Central memory CD8-positive, alpha-beta T cell (primary cell): ENCODE data around the gene NDUFS5.
"Not testable (repeated sequence)": the region's sequence is repeated elsewhere in the genome, so short reads cannot be mapped to it uniquely, and the experiment has no call there.

ENCODE experiments used
- ATAC-seq: fragments of 150-1000 bp; cut with Tn5 transposase; replicated peaks from 2 replicates; pipeline ENCODE4 v1.10.0; 2022; ENCODE audit warnings: mild to moderate bottlenecking, moderate FRiP score, moderate number of reproducible peaks; ENCODE audit not compliant: poor library complexity, severe bottlenecking; ENCODE audit errors: extremely low read depth
- DNase-seq, 2 donors: peaks; one replicate each; pipeline ENCODE4 v3.0.0; 2021; ENCODE audit warnings: low spot score in 2 of 2
- H3K27ac Mint-ChIP-seq: one replicate; pipeline ENCODE4 v1.8.0; 2022; ENCODE audit warnings: low read depth, mild to moderate bottlenecking, moderate library complexity, mixed read lengths
- H3K27me3 Mint-ChIP-seq: one replicate; pipeline ENCODE4 v1.8.0; 2022; ENCODE audit warnings: mixed read lengths
- H3K36me3 Mint-ChIP-seq: one replicate; pipeline ENCODE4 v1.8.0; 2022; ENCODE audit warnings: mild to moderate bottlenecking, moderate library complexity, mixed read lengths; ENCODE audit not compliant: insufficient read depth
- H3K4me1 Mint-ChIP-seq: one replicate; pipeline ENCODE4 v1.8.0; 2022; ENCODE audit warnings: mixed read lengths
- H3K4me3 Mint-ChIP-seq: one replicate; pipeline ENCODE4 v1.8.0; 2022; ENCODE audit warnings: mild to moderate bottlenecking, moderate library complexity, mixed read lengths
- H3K9me3 Mint-ChIP-seq: one replicate; pipeline ENCODE4 v1.8.0; 2022; ENCODE audit warnings: mixed read lengths

Gene NDUFS5

GRCh38 chr1:39026051-39026865, at the start of gene NDUFS5:
NDUFS5 (plus strand) TSS chr1:39026350; CDS start chr1:39028725, 2,375 bp downstream.
- peaks cover 37% of the 10 kb centered on the region for H3K36me3 Mint-ChIP-seq
- peak; percentile 60 to 62 for DNase-seq
- peaks cover 7% of the 10 kb centered on the region for H3K27me3 Mint-ChIP-seq
- H3K27ac Mint-ChIP-seq, result peak within 1 kb of the TSS; percentile 97
- peak; percentile 90 for ATAC-seq
- H3K4me1 Mint-ChIP-seq, result peaks cover 27% of the 10 kb centered on the region
- no peaks in the 10 kb centered on the region for H3K9me3 Mint-ChIP-seq
- H3K4me3 Mint-ChIP-seq, result peak within 1 kb of the TSS; percentile 99

GRCh38 chr1:38977399-38978244, 48.5 kb upstream of the NDUFS5 start:
- ATAC-seq (peak; percentile 77), DNase-seq (peak; percentile 28 to 64)
- not testable (repeated sequence) for H3K4me1 Mint-ChIP-seq, H3K36me3 Mint-ChIP-seq, H3K27me3 Mint-ChIP-seq, H3K9me3 Mint-ChIP-seq, H3K27ac Mint-ChIP-seq
- peak overlapping the region; percentile 40 for H3K4me3 Mint-ChIP-seq

GRCh38 chr1:38978245-38978542, 48.0 kb upstream of the NDUFS5 start:
- not testable (repeated sequence) for DNase-seq, H3K4me1 Mint-ChIP-seq, H3K27me3 Mint-ChIP-seq, H3K4me3 Mint-ChIP-seq, H3K36me3 Mint-ChIP-seq, H3K9me3 Mint-ChIP-seq, ATAC-seq, H3K27ac Mint-ChIP-seq

GRCh38 chr1:38979380-38979779, 46.8 kb upstream of the NDUFS5 start:
- not testable (repeated sequence) for DNase-seq, H3K27me3 Mint-ChIP-seq, H3K36me3 Mint-ChIP-seq, H3K27ac Mint-ChIP-seq, H3K4me3 Mint-ChIP-seq, H3K4me1 Mint-ChIP-seq, ATAC-seq, H3K9me3 Mint-ChIP-seq

GRCh38 chr1:38989979-38990378, 36.2 kb upstream of the NDUFS5 start:
- DNase-seq (no peak), ATAC-seq (no peak)
- Mint-ChIP-seq H3K4me1 (peaks cover 29% of the 10 kb centered on the region), H3K27me3 (no peaks in the 10 kb centered on the region), H3K27ac (peak overlapping the region; percentile 59), H3K36me3 (peaks cover 23% of the 10 kb centered on the region), H3K4me3 (peak overlapping the region; percentile 81), H3K9me3 (no peaks in the 10 kb centered on the region)

- Mint-ChIP-seq H3K27me3 (no peaks in the 10 kb centered on the region), H3K4me3 (peak overlapping the region; percentile 81), H3K4me1 (peaks cover 33% of the 10 kb centered on the region), H3K36me3 (peaks cover 27% of the 10 kb centered on the region), H3K9me3 (no peaks in the 10 kb centered on the region), H3K27ac (peak overlapping the region; percentile 67)
- ATAC-seq (peak; percentile 3), DNase-seq (no peak)
Measured at GRCh38 chr1:38990386-38990737, 35.8 kb upstream of the NDUFS5 start.

- Mint-ChIP-seq H3K27me3 (no peaks in the 10 kb centered on the region), H3K4me3 (peak within 1 kb of the TSS; percentile 81), H3K27ac (peak within 1 kb of the TSS; percentile 67), H3K4me1 (peaks cover 37% of the 10 kb centered on the region), H3K36me3 (peaks cover 32% of the 10 kb centered on the region), H3K9me3 (no peaks in the 10 kb centered on the region)
- ATAC-seq (peak; percentile 92), DNase-seq (peak; percentile 88 to 93)
Measured at GRCh38 chr1:38990738-38991637, 35.2 kb upstream of the NDUFS5 start, which contains the start of gene AKIRIN1. AKIRIN1 (plus strand) TSS chr1:38991276; CDS start chr1:38991381, 105 bp downstream.

GRCh38 chr1:38991638-38992411, 34.3 kb upstream of the NDUFS5 start:
- DNase-seq, result no peak
- H3K27ac Mint-ChIP-seq, result peak overlapping the region; percentile 57
- H3K9me3 Mint-ChIP-seq, result no peaks in the 10 kb centered on the region
- H3K36me3 Mint-ChIP-seq, result peaks cover 35% of the 10 kb centered on the region
- H3K4me1 Mint-ChIP-seq, result peaks cover 44% of the 10 kb centered on the region
- H3K4me3 Mint-ChIP-seq, result peak overlapping the region; percentile 81
- no peak for ATAC-seq
- H3K27me3 Mint-ChIP-seq, result no peaks in the 10 kb centered on the region

- H3K4me1 Mint-ChIP-seq, result peaks cover 52% of the 10 kb centered on the region
- H3K36me3 Mint-ChIP-seq, result peaks cover 35% of the 10 kb centered on the region
- no peak for DNase-seq
Measured at GRCh38 chr1:38992412-38993111, 33.6 kb upstream of the NDUFS5 start.

GRCh38 chr1:38994196-38994595, 32.0 kb upstream of the NDUFS5 start:
- Mint-ChIP-seq H3K4me1 (peaks cover 61% of the 10 kb centered on the region), H3K36me3 (peaks cover 43% of the 10 kb centered on the region), H3K27ac (no peak overlapping the region), H3K9me3 (no peaks in the 10 kb centered on the region), H3K4me3 (no peak overlapping the region), H3K27me3 (no peaks in the 10 kb centered on the region)
- no peak for ATAC-seq
- no peak for DNase-seq

More at GRCh38 chr1:38992412-38993111, 33.6 kb upstream of the NDUFS5 start:
- no peaks in the 10 kb centered on the region for H3K9me3 Mint-ChIP-seq
- no peak for ATAC-seq
- peak overlapping the region; percentile 81 for H3K4me3 Mint-ChIP-seq
- no peaks in the 10 kb centered on the region for H3K27me3 Mint-ChIP-seq
- H3K27ac Mint-ChIP-seq, result peak overlapping the region; percentile 57
